A549 (cell line): ENCODE results near the gene GALNT15. TPM values are rescaled to one million over a fixed set of nuclear protein-coding genes. Genes with fewer than 3 reads are reported as not detected.

ENCODE experiments used
- ATAC-seq, 2 experiments: fragments of 200-7000 bp in 1 of 2; fragments of >200 bp in 1 of 2; cut with Nextera tagmentation in 1 of 2; cut with Tn5 transposase in 1 of 2; 3 replicates each; pipeline versions ENCODE4 v1.8.0 to v1.9.1; 2018 to 2020; ENCODE audit warnings: mild to moderate bottlenecking in 1 of 2, moderate library complexity in 1 of 2
- CTCF ChIA-PET: fragments of 300-600 bp; sonication (Branson Sonifier 250); formaldehyde crosslinking; extraction: SDS; loops from one replicate; lab custom pipeline; 2021; ENCODE audit warnings: antibody characterized with exemption, inconsistent platforms; lab: Yijun Ruan, JAX
- POLR2A ChIA-PET: fragments of 350-600 bp; formaldehyde crosslinking; extraction: SDS; loops from one replicate; lab custom pipeline; 2021; ENCODE audit warnings: antibody characterized with exemption, inconsistent platforms; lab: Yijun Ruan, JAX
- DNase-seq, 2 experiments: peaks; one replicate each; pipeline versions ENCODE4 v3.0.0 to v3.0.0-alpha.2; 2011 to 2016; ENCODE audit warnings: low read depth in 1 of 2, low spot score in 1 of 2
- FAIRE-seq: peaks from 2 replicates; lab custom pipeline; 2011; peaks lifted over from hg19 to GRCh38; lab: Jason Lieb, UNC
- H3K27ac ChIP-seq, 2 experiments: fragments of >200 bp; sonication (Bioruptor Twin); formaldehyde crosslinking; 3 replicates each; pipeline ENCODE4 v1.5.1; 2016 to 2017
- H3K4me1 ChIP-seq: fragments of >200 bp; sonication (Bioruptor Twin); formaldehyde crosslinking; 3 replicates; pipeline ENCODE4 v1.6.1; 2016
- H3K4me2 ChIP-seq: fragments of >200 bp; sonication (Bioruptor Twin); formaldehyde crosslinking; 3 replicates; pipeline ENCODE4 v1.6.1; 2016
- H3K4me3 ChIP-seq: fragments of >200 bp; sonication (Bioruptor Twin); formaldehyde crosslinking; 3 replicates; pipeline ENCODE4 v1.5.1; 2016
- H3K9me3 ChIP-seq: fragments of >200 bp; sonication (Bioruptor Twin); formaldehyde crosslinking; 3 replicates; pipeline ENCODE4 v1.6.1; 2016
- CEBPB ChIP-seq, 2 experiments: fragments of >200 bp in 1 of 2; sonication (Bioruptor Twin) in 1 of 2; formaldehyde crosslinking in 1 of 2; IDR thresholded peaks; 2 replicates each; pipeline ENCODE4 v1.6.1; 2012 to 2016
- EHF ChIP-seq: fragments of 250-450 bp; sonication (Bioruptor Pico); IDR thresholded peaks from 2 replicates; pipeline ENCODE4 v1.5.0; 2020; ENCODE audit warnings: mild to moderate bottlenecking
- EHMT2 ChIP-seq: fragments of 200-600 bp; sonication (generic); IDR thresholded peaks from 2 replicates; pipeline ENCODE4 v1.6.1; 2016; ENCODE audit warnings: antibody characterized with exemption, low read depth, mild to moderate bottlenecking, moderate library complexity
- ESRRA ChIP-seq: fragments of 150-350 bp; IDR thresholded peaks from 2 replicates; pipeline ENCODE4 v1.6.1; 2014; ENCODE audit warnings: mild to moderate bottlenecking, low read length, borderline replicate concordance
- FOSL2 ChIP-seq, 2 experiments: fragments of 450-650 bp in 1 of 2; fragments of >200 bp in 1 of 2; sonication (Bioruptor Twin) in 1 of 2; formaldehyde crosslinking; IDR thresholded peaks; 2 replicates each; pipeline versions ENCODE4 v1.5.0 to v1.6.1; 2016 to 2020; ENCODE audit warnings: mild to moderate bottlenecking in 1 of 2, moderate library complexity in 1 of 2
- GATA3 ChIP-seq: IDR thresholded peaks from 2 replicates; pipeline ENCODE4 v1.6.1; 2012; ENCODE audit warnings: borderline replicate concordance
- HOXB13 ChIP-seq: fragments of 250-450 bp; sonication (Bioruptor Pico); IDR thresholded peaks from 2 replicates; pipeline ENCODE4 v1.5.0; 2020; ENCODE audit warnings: low read depth, mild to moderate bottlenecking, moderate library complexity
- HOXB5 ChIP-seq: fragments of 250-450 bp; sonication (Bioruptor Pico); IDR thresholded peaks from 2 replicates; pipeline ENCODE4 v1.5.0; 2020; ENCODE audit warnings: mild to moderate bottlenecking, moderate library complexity
- JUN ChIP-seq, 2 experiments: fragments of >200 bp; sonication (Bioruptor Twin); formaldehyde crosslinking; IDR thresholded peaks; 2 replicates in 1 of 2; 3 replicates in 1 of 2; pipeline ENCODE4 v1.6.1; 2016 to 2017
- KDM5A ChIP-seq: fragments of 200-600 bp; sonication (generic); IDR thresholded peaks from 2 replicates; pipeline ENCODE4 v1.6.1; 2016; ENCODE audit warnings: antibody characterized with exemption, mild to moderate bottlenecking
- NR3C1 ChIP-seq: fragments of >200 bp; sonication (Bioruptor Twin); formaldehyde crosslinking; IDR thresholded peaks from 3 replicates; pipeline ENCODE4 v1.6.1; 2017
- PHF8 ChIP-seq: fragments of 200-600 bp; sonication (generic); IDR thresholded peaks from 2 replicates; pipeline ENCODE4 v1.6.1; 2016; ENCODE audit warnings: low read depth, mild to moderate bottlenecking, antibody characterized with exemption, moderate library complexity, borderline replicate concordance
- RARB ChIP-seq: fragments of 250-450 bp; sonication (Bioruptor Pico); IDR thresholded peaks from 2 replicates; pipeline ENCODE4 v1.8.0; 2021; ENCODE audit warnings: mild to moderate bottlenecking, moderate library complexity
- RCOR1 ChIP-seq: fragments of 150-350 bp; IDR thresholded peaks from 2 replicates; pipeline ENCODE4 v1.6.1; 2014; ENCODE audit warnings: antibody characterized with exemption, low read length, low read depth
- RFX5 ChIP-seq: fragments of 450-650 bp; IDR thresholded peaks from 2 replicates; pipeline ENCODE4 v1.7.1; 2014; ENCODE audit warnings: antibody characterized with exemption, mild to moderate bottlenecking, moderate library complexity
- SREBF2 ChIP-seq: fragments of 450-650 bp; IDR thresholded peaks from 2 replicates; pipeline ENCODE4 v1.6.1; 2014; ENCODE audit warnings: mild to moderate bottlenecking, moderate library complexity
- TP53 ChIP-seq: fragments of 250-450 bp; sonication (Bioruptor Pico); IDR thresholded peaks from 2 replicates; pipeline ENCODE4 v1.5.0; 2021; ENCODE audit warnings: mild to moderate bottlenecking, moderate library complexity
- ZNF302 ChIP-seq: fragments of 250-450 bp; sonication (Bioruptor Pico); IDR thresholded peaks from 2 replicates; pipeline ENCODE4 v1.9.0; 2021; ENCODE audit warnings: inconsistent platforms, mild to moderate bottlenecking, moderate library complexity
- WGBS: methylation state at CpG from one replicate; pipeline ENCODE4 v1.1.6; 2017; ENCODE audit errors: missing lambda C conversion rate; 5-methylcytosine and 5-hydroxymethylcytosine counted together
- polyA plus RNA-seq, 4 experiments: library from polyadenylated mRNA; depleted of rRNA in 3 of 4; stranded (reverse); fragments of >200 nt; fragmentation: RNase III in 1 of 4; extraction: RNeasy Plus Mini Kit Qiagen cat#74134 plus additional on column Dnase treatment in 1 of 4; gene quantifications; 2 replicates in 3 of 4; 3 replicates in 1 of 4; pipeline ENCODE4 v1.2.3, GENCODE V29; 2011 to 2017
- TF ChIP-seq, protein P1 (sequence below): fragments of >200 bp; sonication (Bioruptor Twin); formaldehyde crosslinking; IDR thresholded peaks from 2 replicates; pipeline ENCODE4 v1.6.1; 2016
- TF ChIP-seq, protein P2 (sequence below): IDR thresholded peaks from 2 replicates; pipeline ENCODE4 v1.6.1; 2012; ENCODE audit warnings: low read depth, borderline replicate concordance
- TF ChIP-seq, protein P3 (sequence below): fragments of 450-650 bp; IDR thresholded peaks from 2 replicates; pipeline ENCODE4 v1.6.1; 2014; ENCODE audit warnings: antibody characterized with exemption

The GALNT15 gene
- polyA plus RNA-seq, 2 of the 4 experiments (the other 2 are of a cell fraction): 0.04 TPM; not detected in 1

DNA sequence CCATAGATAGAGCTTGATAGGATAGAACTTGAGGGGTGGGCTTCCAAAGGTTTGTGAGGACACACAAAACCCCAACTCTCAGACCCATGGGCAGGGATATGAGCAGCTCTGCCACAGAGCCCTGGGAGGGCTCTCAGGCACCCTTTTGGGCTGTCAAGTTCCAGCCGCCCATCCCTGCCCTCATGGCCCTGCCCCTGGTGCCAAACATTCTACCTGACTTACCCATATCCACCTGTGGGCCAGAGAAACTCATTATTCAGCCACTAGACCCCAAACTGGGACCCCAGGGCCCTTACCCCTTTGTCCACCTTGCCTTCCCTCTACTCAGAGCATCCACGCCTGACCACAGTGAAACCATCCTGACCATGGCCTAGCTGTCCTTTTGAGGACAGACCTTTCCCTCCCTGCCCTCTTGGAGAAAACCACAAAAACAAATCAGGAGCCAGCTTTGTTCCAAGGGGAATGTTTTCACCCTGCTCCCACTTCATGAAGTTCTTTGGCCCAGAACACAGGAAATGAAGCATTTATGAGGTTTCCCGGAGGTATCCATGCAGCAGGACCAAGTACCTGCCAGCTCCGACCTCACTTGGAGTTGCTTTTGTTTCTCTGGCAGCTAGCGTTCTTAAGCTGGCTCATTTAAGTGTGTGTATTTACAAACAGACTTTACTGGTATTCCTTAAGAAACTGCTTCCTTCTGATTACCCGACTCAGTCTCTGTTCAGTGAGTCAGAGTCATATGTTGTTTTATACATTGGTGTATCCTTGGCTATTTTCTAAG lies 34.2 kb upstream of the GALNT15 start:
- H3K27ac ChIP-seq: peak overlapping the region; percentile 15 to 53; a peak in 4 of 6 replicates
- 87% methylated on average over 6 of the region's 6 CpGs for WGBS

DNA sequence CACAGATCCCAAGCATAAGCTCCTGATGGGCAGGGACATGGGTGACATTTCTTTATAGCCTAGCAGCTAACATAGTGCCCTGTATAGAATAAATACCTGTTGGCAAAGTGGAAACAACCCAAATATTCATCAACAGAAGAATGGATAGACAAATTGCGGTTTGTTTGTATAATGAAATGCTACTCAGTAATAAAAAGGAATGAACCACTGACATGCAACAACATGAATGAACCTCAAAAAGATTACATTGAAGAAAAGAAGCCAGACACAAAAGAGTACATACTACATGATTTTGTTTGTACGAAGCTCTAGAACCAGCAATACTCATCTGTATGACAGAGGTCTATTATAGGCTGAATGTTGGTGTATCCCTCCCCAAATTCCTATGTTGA lies 33.6 kb upstream of the GALNT15 start:
- Histone ChIP-seq H3K27ac (peak overlapping the region; percentile 15 to 53; a peak in 2 of 6 replicates), H3K4me2 (no peak overlapping the region), H3K4me3 (no peak overlapping the region), H3K4me1 (peaks cover 32% of the 10 kb centered on the region), H3K9me3 (no peaks in the 10 kb centered on the region; the same call in 2 of the 3 replicates)
- POLR2A ChIA-PET: no interaction called here
- FAIRE-seq (no peak), ATAC-seq (no peak), DNase-seq (no peak)
- WGBS: 93% methylated on average over 2 of the region's 2 CpGs
- TF ChIP-seq TP53 (no peak), ZNF302 (no peak), JUN (IDR thresholded peaks at IDR 0.05) (no peak), FOSL2 (IDR thresholded peaks at IDR 0.05) (no peak), FOSL2 (CRISPR knock-in tag; IDR thresholded peaks at IDR 0.05) (no peak), RCOR1 (no peak), NR3C1 (no peak), HOXB5 (CRISPR knock-in tag) (no peak), ESRRA (no peak), SREBF2 (no peak)
- TF ChIP-seq, protein P1, sequence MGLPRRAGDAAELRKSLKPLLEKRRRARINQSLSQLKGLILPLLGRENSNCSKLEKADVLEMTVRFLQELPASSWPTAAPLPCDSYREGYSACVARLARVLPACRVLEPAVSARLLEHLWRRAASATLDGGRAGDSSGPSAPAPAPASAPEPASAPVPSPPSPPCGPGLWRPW: no peak
- CTCF ChIA-PET: interaction anchor here (0.5 to 3.8 kb wide), 12 partner anchors 8 to 91 kb away, joined by 3 to 16 read pairs (median 4); partner anchors contain the start of gene GALNT15

More for the DNA sequence above, 34.2 kb upstream of the GALNT15 start:
- TF ChIP-seq, protein P1: no peak
- TF ChIP-seq RARB (CRISPR knock-in tag) (no peak), EHMT2 (no peak), ESRRA (no peak)
- TF ChIP-seq, protein P2, sequence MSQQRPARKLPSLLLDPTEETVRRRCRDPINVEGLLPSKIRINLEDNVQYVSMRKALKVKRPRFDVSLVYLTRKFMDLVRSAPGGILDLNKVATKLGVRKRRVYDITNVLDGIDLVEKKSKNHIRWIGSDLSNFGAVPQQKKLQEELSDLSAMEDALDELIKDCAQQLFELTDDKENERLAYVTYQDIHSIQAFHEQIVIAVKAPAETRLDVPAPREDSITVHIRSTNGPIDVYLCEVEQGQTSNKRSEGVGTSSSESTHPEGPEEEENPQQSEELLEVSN: no peak
- TF ChIP-seq, protein P3, sequence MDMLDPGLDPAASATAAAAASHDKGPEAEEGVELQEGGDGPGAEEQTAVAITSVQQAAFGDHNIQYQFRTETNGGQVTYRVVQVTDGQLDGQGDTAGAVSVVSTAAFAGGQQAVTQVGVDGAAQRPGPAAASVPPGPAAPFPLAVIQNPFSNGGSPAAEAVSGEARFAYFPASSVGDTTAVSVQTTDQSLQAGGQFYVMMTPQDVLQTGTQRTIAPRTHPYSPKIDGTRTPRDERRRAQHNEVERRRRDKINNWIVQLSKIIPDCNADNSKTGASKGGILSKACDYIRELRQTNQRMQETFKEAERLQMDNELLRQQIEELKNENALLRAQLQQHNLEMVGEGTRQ: no peak
- Histone ChIP-seq H3K9me3 (no peaks in the 10 kb centered on the region; the same call in 2 of the 3 replicates), H3K4me1 (peaks cover 32% of the 10 kb centered on the region), H3K4me2 (no peak overlapping the region), H3K4me3 (no peak overlapping the region)
- CTCF ChIA-PET: interaction anchor here (0.7 to 3.8 kb wide), 6 partner anchors 11 to 124 kb away, joined by 3 to 16 read pairs (median 4); no protein-coding TSS in a partner anchor
- FAIRE-seq: no peak
- POLR2A ChIA-PET: no interaction called here
- DNase-seq: no peak
- no peak for ATAC-seq

DNA sequence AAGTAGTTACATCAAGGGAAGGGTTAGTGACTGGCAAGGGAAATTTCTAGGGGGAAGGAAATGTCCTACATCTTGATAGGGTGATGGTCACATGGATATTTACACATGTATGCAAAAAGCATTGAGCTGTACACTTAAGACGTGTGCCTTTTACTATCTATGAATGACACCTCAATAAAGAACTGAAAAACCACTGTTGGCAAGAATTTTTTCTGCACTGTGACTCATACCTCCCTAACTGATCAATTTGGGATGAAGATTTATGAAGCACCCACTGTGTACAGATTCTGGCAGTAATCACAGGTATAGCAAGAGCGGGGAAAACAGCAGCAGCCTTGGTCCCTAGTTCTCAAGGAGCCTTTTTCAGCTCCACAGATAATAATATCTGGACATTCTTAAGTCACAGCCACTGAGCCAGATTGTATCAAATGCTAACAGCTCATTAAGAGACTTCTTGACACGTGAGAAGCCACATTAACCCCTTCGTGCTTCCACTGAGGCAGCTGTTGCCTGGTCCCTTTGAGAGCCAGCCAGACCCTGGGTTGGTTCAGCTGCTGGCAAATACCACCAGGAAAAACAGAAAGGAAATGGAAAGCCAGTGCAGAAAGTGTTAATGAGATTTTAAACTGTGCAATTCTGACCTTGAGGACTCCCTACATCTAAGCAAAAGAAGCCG lies 32.0 kb upstream of the GALNT15 start:
- Histone ChIP-seq H3K4me1 (peaks cover 39% of the 10 kb centered on the region), H3K9me3 (no peaks in the 10 kb centered on the region; the same call in 2 of the 3 replicates), H3K4me3 (no peak overlapping the region), H3K27ac (peak overlapping the region; percentile 71 to 78), H3K4me2 (peak overlapping the region; percentile 68; the same call in 1 of the 3 replicates)
- WGBS: 73% methylated on average over 5 of the region's 5 CpGs
- ChIA-PET POLR2A (no interaction called here), CTCF (interaction anchor here (1.5 to 3.8 kb wide), 5 partner anchors 9 to 93 kb away, joined by 4 to 16 read pairs (median 7); partner anchors contain the start of gene GALNT15)
- TF ChIP-seq, protein P1: no peak
- TF ChIP-seq CEBPB (IDR thresholded peaks at IDR 0.05) (no peak), EHMT2 (no peak), RFX5 (no peak), EHF (no peak), HOXB13 (CRISPR knock-in tag) (no peak), HOXB5 (CRISPR knock-in tag) (no peak), RARB (CRISPR knock-in tag) (no peak), KDM5A (no peak), GATA3 (no peak), NR3C1 (no peak), PHF8 (no peak)
- FAIRE-seq (no peak), DNase-seq (no peak), ATAC-seq (no peak)
